Dedifferentiated amniotic fluid mesenchymal stem cell (primary cell): ENCODE results near the gene MGST2.
A peak's percentile ranks its signal among the peaks of the same experiment; 100 is the strongest.

Experiments used
- DNase-seq: peaks from one replicate; pipeline ENCODE4 v3.0.0-alpha.2; 2016; ENCODE audit errors: extremely low spot score

The MGST2 gene

GRCh38 chr4:139643042-139643895 is 22.4 kb upstream of the MGST2 start:
- DNase-seq: no peak

- no peak for DNase-seq
Measured at GRCh38 chr4:139645458-139645857, 20.2 kb upstream of the MGST2 start.

- no peak for DNase-seq
Measured at GRCh38 chr4:139647184-139647583, 18.4 kb upstream of the MGST2 start.

- no peak for DNase-seq
Measured at GRCh38 chr4:139647952-139648351, 17.7 kb upstream of the MGST2 start.

GRCh38 chr4:139651282-139652194 is 14.1 kb upstream of the MGST2 start:
- peak; percentile 75 for DNase-seq

- DNase-seq: no peak
Measured at GRCh38 chr4:139654516-139654915, 11.1 kb upstream of the MGST2 start.

- DNase-seq: no peak
Measured at GRCh38 chr4:139655116-139655515, 10.5 kb upstream of the MGST2 start.

- peak; percentile 73 for DNase-seq
Measured at GRCh38 chr4:139656614-139657486, 8.8 kb upstream of the MGST2 start.

- DNase-seq: no peak
Measured at GRCh38 chr4:139658185-139658584, 7.4 kb upstream of the MGST2 start.

- DNase-seq: no peak
Measured at GRCh38 chr4:139658586-139659382, 6.8 kb upstream of the MGST2 start.

GRCh38 chr4:139659735-139660424 is 5.7 kb upstream of the MGST2 start:
- DNase-seq: no peak

- no peak for DNase-seq
Measured at GRCh38 chr4:139660568-139661043, 5.0 kb upstream of the MGST2 start.

- no peak for DNase-seq
Measured at GRCh38 chr4:139663561-139664138, 2.0 kb upstream of the MGST2 start.

GRCh38 chr4:139664442-139664841 is 1.2 kb upstream of the MGST2 start:
- DNase-seq: no peak

GRCh38 chr4:139665079-139665689 is 435 bp upstream of the MGST2 start:
- DNase-seq: no peak

GRCh38 chr4:139666735-139667281 is 1.2 kb downstream of the MGST2 start:
- peak; percentile 32 for DNase-seq

- DNase-seq: no peak
Measured at GRCh38 chr4:139668036-139668435, 2.4 kb downstream of the MGST2 start.

- DNase-seq: no peak
Measured at GRCh38 chr4:139668658-139669201, 3.1 kb downstream of the MGST2 start.

GRCh38 chr4:139669335-139669734 is 3.7 kb downstream of the MGST2 start:
- no peak for DNase-seq
